Kidney (tissue), 14 donors: ENCODE results near the gene KIF17. TPM values are rescaled to one million over a fixed set of nuclear protein-coding genes. Genes with fewer than 3 reads are reported as not detected.

Experiments
- DNase-seq, 5 donors: peaks; one replicate each; pipeline ENCODE4 v3.0.0-alpha.2; 2013 to 2020
- FAIRE-seq: peaks from 2 replicates; lab custom pipeline; 2012; peaks lifted over from hg19 to GRCh38; lab: Jason Lieb, UNC
- H3K27ac ChIP-seq, 2 donors: one replicate each; pipeline ENCODE4 v1.7.0; 2013; ENCODE audit warnings: low read depth in 2 of 2, low read length in 2 of 2, inconsistent platforms in 1 of 2
- H3K27me3 ChIP-seq: one replicate; pipeline ENCODE4 v1.7.1; 2013; ENCODE audit warnings: low read length, inconsistent platforms; ENCODE audit not compliant: control insufficient read depth, insufficient read depth
- H3K36me3 ChIP-seq, 3 donors: one replicate each; pipeline versions ENCODE4 v1.7.0 to v1.7.1; 2013; ENCODE audit warnings: low read length in 3 of 3, control low read depth in 1 of 3, inconsistent platforms in 1 of 3; ENCODE audit not compliant: insufficient read depth in 3 of 3, control insufficient read depth in 2 of 3
- H3K4me1 ChIP-seq, 3 donors: one replicate each; pipeline versions ENCODE4 v1.7.0 to v1.7.1; 2013; ENCODE audit warnings: low read length in 3 of 3, inconsistent platforms in 1 of 3, low read depth in 1 of 3; ENCODE audit not compliant: control insufficient read depth in 2 of 3, insufficient read depth in 2 of 3
- H3K4me3 ChIP-seq, 3 donors: one replicate each; pipeline versions ENCODE4 v1.7.0 to v1.8.1; 2013; ENCODE audit warnings: low read length in 3 of 3, control low read depth in 1 of 3, inconsistent platforms in 1 of 3
- H3K9ac ChIP-seq, 3 donors: one replicate each; pipeline versions ENCODE4 v1.7.0 to v1.7.1; 2013; ENCODE audit warnings: low read length in 3 of 3, control low read depth in 1 of 3, inconsistent platforms in 1 of 3
- H3K9me3 ChIP-seq, 3 donors: one replicate each; pipeline versions ENCODE4 v1.7.0 to v1.7.1; 2013; ENCODE audit warnings: low read length in 3 of 3, control low read depth in 1 of 3, inconsistent platforms in 1 of 3; ENCODE audit not compliant: control insufficient read depth in 2 of 3, insufficient read depth in 1 of 3
- intact Hi-C: fragments of 100-400 bp; cut with DNase I; formaldehyde crosslinking; loops from one replicate; pipeline ENCODE4 v1.11.1; 2022
- polyA plus RNA-seq: library from polyadenylated mRNA; stranded (reverse); fragments of 350-450 nt; fragmentation: Illumina TruSeq; extraction: RNeasy Lipid Tissue Mini Kit (QIAGEN cat#74804); gene quantifications from one replicate; pipeline ENCODE4 v1.2.3, GENCODE V29; 2014; ENCODE audit warnings: low read depth, low replicate concordance; ENCODE audit not compliant: insufficient read depth
- total RNA-seq: library from RNA; stranded (reverse); fragmentation: NEBNext Ultra II Directional; extraction: Animal tissue kit (Norgen Biotek cat#: 25700); gene quantifications from one replicate; pipeline ENCODE4 v1.2.1, GENCODE V29; 2021
- TF ChIP-seq, protein P1 (sequence below): IDR thresholded peaks from 3 replicates; pipeline ENCODE4 v1.5.1; 2012; ENCODE audit warnings: mild to moderate bottlenecking, moderate library complexity, borderline replicate concordance; ENCODE audit not compliant: insufficient read depth; ENCODE audit errors: extremely low read depth
- donor health status: control.
- donor health status: control.
- donor health status: control.
- donor health status: control.
- donor health status: control.
- donor health status: DM: yes; HTN: yes; CAD: no.
- donor health status: Normal renal cell carcinoma (clear cell type).

KIF17 gene
- total and polyA plus RNA-seq, 2 donors from 2014 or later = 3.7 to 4.9 TPM

DNA sequence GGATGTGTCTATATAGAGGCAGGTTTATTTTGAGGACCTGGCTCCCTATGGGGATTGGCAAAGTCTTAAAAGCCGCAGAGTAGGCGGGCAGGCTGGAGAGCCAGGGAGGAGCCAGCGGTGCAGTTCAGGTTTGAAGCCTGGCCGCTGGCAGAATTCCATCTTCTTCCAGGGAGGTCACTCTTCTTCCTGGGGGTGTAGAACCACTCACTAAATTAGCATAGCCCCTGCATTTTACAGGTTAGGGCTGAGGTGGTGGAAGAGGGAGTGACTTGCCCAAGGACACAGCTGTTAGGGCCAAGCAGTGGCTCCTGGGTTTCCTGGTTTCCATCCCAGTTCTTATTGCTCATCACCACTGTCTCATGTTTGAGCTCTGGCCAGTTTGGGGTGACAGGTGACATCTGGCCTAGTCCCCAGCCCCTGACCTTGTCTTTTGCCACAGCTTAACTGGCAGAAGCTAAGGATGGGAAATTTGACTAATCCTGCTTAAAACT is 83.2 kb downstream of the KIF17 start:
- Histone ChIP-seq H3K4me3 (peak overlapping the region in 2 of 3 donors; percentile 72 to 85), H3K27ac (no peak overlapping the region), H3K4me1 (peaks cover 0 to 9% (median 6%) of the 10 kb centered on the region in 3 donors), H3K36me3 (peaks cover 3 to 28% (median 15%) of the 10 kb centered on the region in 3 donors), H3K9me3 (no peaks in the 10 kb centered on the region), H3K27me3 (no peaks in the 10 kb centered on the region), H3K9ac (peak overlapping the region; percentile 50 to 95 (median 58))
- DNase-seq (peak in 3 of 5 donors; percentile 17 to 62 (median 50)), FAIRE-seq (no peak)
- TF ChIP-seq, protein P1, sequence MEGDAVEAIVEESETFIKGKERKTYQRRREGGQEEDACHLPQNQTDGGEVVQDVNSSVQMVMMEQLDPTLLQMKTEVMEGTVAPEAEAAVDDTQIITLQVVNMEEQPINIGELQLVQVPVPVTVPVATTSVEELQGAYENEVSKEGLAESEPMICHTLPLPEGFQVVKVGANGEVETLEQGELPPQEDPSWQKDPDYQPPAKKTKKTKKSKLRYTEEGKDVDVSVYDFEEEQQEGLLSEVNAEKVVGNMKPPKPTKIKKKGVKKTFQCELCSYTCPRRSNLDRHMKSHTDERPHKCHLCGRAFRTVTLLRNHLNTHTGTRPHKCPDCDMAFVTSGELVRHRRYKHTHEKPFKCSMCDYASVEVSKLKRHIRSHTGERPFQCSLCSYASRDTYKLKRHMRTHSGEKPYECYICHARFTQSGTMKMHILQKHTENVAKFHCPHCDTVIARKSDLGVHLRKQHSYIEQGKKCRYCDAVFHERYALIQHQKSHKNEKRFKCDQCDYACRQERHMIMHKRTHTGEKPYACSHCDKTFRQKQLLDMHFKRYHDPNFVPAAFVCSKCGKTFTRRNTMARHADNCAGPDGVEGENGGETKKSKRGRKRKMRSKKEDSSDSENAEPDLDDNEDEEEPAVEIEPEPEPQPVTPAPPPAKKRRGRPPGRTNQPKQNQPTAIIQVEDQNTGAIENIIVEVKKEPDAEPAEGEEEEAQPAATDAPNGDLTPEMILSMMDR = no peak
- intact Hi-C loops = no loop called here

DNA sequence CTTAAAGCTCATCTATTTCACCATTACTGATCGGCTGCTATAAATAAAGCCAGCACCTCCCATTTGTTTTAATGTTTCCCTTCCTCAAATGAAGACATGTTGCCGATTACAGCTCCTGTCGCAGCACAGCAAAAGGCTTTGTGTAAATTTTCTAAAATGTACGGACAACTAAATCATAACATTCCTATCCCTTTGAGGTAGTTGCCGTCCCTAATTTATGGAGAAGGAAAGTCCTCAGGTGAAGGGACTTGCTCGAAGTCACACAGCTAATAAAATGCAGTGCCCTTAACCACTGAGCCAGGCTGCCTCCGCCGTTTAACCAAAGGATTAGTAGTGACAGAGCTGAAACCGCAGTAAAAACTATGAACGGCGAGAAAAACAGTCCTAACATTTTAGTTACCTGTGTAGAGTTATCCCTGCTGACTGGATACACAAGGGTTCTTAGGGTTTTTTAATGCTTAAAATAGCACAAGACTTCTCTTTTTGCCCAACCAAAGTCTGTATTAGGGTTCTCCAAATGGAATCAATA is 83.7 kb downstream of the KIF17 start:
- no peak for FAIRE-seq
- Histone ChIP-seq H3K4me1 (peaks cover 0 to 9% (median 6%) of the 10 kb centered on the region in 3 donors), H3K36me3 (peaks cover 0 to 23% (median 14%) of the 10 kb centered on the region in 3 donors), H3K9ac (peak overlapping the region; percentile 50 to 95 (median 58)), H3K9me3 (no peaks in the 10 kb centered on the region), H3K27ac (peak overlapping the region in 1 of 2 donors; percentile 20), H3K4me3 (peak overlapping the region; percentile 69 to 85 (median 72)), H3K27me3 (no peaks in the 10 kb centered on the region)
- no peak for DNase-seq
- intact Hi-C loops = no loop called here
- TF ChIP-seq, protein P1 = no peak

DNA sequence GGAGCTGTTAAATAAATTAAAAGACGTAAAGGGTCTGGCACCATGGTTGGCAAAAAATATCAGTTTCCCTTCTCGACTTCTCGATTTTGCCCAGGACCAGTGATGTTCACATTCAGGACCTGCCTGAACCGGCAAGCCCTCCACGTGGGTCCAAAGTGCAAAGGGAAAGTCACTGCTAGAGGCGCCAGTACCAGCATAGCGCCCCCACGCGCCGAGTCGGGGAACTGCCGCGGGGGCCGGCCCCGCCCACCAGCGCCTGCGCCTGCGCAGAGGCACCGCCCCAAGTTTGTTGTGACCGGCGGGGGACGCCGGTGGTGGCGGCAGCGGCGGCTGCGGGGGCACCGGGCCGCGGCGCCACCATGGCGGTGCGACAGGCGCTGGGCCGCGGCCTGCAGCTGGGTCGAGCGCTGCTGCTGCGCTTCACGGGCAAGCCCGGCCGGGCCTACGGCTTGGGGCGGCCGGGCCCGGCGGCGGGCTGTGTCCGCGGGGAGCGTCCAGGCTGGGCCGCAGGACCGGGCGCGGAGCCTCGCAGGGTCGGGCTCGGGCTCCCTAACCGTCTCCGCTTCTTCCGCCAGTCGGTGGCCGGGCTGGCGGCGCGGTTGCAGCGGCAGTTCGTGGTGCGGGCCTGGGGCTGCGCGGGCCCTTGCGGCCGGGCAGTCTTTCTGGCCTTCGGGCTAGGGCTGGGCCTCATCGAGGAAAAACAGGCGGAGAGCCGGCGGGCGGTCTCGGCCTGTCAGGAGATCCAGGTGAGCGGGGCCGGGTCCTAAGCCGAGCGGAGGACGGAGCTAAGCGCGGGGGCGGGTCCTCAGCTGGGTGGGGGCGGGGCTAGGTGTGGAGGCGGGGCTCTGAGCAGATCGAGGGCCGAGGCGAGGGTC is 84.4 kb downstream of the KIF17 start, which contains the start of gene PINK1:
TSS of gene PINK1 (plus strand) at position 269 of the 875 bp plus-strand sequence. CDS start at position 360, 91 bp downstream.
- Histone ChIP-seq H3K36me3 (peaks cover 0 to 17% (median 10%) of the 10 kb centered on the region in 3 donors), H3K27me3 (no peaks in the 10 kb centered on the region), H3K9ac (peak within 1 kb of the TSS; percentile 58 to 95 (median 79)), H3K27ac (peak within 1 kb of the TSS; percentile 85), H3K4me1 (peaks cover 0 to 9% (median 6%) of the 10 kb centered on the region in 3 donors), H3K4me3 (peak within 1 kb of the TSS; percentile 69 to 85 (median 72)), H3K9me3 (no peaks in the 10 kb centered on the region)
- TF ChIP-seq, protein P1 = peak; percentile 98
- intact Hi-C loops = no loop called here
- no peak for FAIRE-seq
- peak; percentile 91 to 93 (median 92) for DNase-seq
